ENCODE results near the gene VWA8.

VWA8 gene

DNA sequence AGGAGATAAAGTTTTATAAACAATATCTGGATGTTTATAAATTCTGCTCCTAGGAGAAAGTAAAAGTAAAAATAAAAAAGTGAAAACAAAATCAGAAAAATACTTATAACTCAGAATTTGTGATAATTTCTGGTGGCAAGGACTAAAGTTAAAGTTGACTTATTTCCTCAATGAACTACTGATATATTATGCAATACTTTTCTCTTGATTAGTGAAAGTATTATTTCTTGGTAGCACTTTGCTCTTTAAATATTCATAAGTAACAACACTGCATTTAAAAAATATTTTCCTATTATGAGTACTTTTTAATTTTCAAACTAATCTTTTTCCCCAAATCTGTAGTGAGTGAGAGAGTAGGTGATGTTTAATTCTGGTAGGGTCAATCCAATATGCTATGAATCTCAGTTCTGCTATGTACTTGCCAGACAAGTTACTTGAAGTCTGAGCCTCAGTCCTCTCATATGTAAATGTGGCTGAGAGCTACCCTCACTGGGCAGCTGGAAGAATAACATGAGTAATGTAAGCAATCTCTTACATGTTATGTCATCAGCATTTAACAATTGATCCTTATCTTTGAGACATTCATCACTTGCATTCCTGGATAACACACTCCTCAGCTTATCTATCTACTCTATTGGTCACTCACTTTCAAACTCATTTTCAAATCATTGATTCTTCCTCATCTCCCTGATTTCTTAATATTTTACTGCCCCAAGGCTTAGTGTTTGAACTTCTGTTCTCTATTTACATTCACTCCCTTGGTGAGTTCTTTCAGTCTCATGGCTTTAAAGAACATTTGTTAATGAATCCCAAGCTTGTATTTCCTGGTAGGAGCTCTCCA is 264.5 kb downstream of the VWA8 start:
- Histone ChIP-seq H3K9me3 (ENCODE audit: severe bottlenecking) (no peaks in the 10 kb centered on the region), H3K4me3 (ENCODE audit: low read depth, low read length) (no peak overlapping the region), H3K27me3 (ENCODE audit: insufficient read depth, low read depth, severe bottlenecking) (no peaks in the 10 kb centered on the region), H3K36me3 (no peaks in the 10 kb centered on the region), H3K27ac (no peak overlapping the region)
- TF ChIP-seq, protein P1, sequence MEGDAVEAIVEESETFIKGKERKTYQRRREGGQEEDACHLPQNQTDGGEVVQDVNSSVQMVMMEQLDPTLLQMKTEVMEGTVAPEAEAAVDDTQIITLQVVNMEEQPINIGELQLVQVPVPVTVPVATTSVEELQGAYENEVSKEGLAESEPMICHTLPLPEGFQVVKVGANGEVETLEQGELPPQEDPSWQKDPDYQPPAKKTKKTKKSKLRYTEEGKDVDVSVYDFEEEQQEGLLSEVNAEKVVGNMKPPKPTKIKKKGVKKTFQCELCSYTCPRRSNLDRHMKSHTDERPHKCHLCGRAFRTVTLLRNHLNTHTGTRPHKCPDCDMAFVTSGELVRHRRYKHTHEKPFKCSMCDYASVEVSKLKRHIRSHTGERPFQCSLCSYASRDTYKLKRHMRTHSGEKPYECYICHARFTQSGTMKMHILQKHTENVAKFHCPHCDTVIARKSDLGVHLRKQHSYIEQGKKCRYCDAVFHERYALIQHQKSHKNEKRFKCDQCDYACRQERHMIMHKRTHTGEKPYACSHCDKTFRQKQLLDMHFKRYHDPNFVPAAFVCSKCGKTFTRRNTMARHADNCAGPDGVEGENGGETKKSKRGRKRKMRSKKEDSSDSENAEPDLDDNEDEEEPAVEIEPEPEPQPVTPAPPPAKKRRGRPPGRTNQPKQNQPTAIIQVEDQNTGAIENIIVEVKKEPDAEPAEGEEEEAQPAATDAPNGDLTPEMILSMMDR (IDR thresholded peaks at IDR 0.05; ENCODE audit: low read depth, low read length): no peak
- DNase-seq: no peak

GRCh38 chr13:41694545-41695301 is 266.2 kb downstream of the VWA8 start:
- Histone ChIP-seq H3K9me3 (ENCODE audit: severe bottlenecking) (no peaks in the 10 kb centered on the region), H3K27me3 (ENCODE audit: insufficient read depth, low read depth, severe bottlenecking) (no peaks in the 10 kb centered on the region), H3K4me3 (ENCODE audit: low read depth, low read length) (no peak overlapping the region), H3K36me3 (no peaks in the 10 kb centered on the region), H3K27ac (no peak overlapping the region)
- TF ChIP-seq, protein P1 (IDR thresholded peaks at IDR 0.05; ENCODE audit: low read depth, low read length): no peak
- DNase-seq: no peak

DNA sequence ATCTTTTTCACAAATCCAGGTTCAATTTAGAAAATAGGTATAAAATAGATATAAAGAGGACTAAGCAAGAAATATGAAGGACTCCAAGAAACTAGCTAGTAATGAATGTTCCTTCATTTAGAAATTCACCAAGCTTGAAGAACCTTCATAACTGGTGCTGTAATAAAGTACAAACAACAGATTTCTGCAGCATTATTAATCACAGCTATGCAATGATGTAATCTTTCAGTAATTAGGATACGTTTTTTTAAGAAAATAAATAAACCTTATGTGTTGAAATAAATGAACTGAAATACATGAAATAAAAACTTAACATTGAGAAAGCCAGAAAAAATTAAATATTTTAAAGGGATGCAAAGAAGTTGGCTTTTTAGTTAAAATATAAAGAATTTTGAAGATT is 267.5 kb downstream of the VWA8 start:
- no peak for DNase-seq
- H3K36me3 ChIP-seq: no peaks in the 10 kb centered on the region
- TF ChIP-seq, protein P1 (IDR thresholded peaks at IDR 0.05; ENCODE audit: low read depth, low read length): no peak
- no peak overlapping the region for H3K4me3 ChIP-seq (ENCODE audit: low read depth, low read length)
- no peaks in the 10 kb centered on the region for H3K9me3 ChIP-seq (ENCODE audit: severe bottlenecking)
- H3K27ac ChIP-seq: no peak overlapping the region
- no peaks in the 10 kb centered on the region for H3K27me3 ChIP-seq (ENCODE audit: insufficient read depth, low read depth, severe bottlenecking)

DNA sequence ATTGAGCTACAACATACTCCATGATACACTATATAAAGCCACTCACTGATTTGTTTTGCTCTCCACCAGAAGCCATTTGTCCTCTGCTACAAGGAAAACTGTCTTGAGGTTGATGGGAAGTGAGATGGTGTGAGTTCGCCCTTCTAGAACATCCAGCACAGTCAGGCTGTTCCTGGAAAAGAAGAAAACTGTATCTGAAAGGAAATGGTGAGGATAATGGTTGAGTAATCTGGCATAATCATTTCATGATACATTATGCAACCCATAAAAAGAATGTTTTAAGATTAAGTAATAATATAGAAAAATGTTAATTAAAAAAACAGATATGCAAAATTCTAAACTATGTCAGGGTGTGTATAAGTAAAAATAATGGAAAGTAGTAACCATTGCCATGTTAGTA is 269.6 kb downstream of the VWA8 start:
- no peaks in the 10 kb centered on the region for H3K36me3 ChIP-seq
- H3K27ac ChIP-seq: no peak overlapping the region
- no peak overlapping the region for H3K4me3 ChIP-seq (ENCODE audit: low read depth, low read length)
- H3K9me3 ChIP-seq (ENCODE audit: severe bottlenecking): no peaks in the 10 kb centered on the region
- H3K27me3 ChIP-seq (ENCODE audit: insufficient read depth, low read depth, severe bottlenecking): no peaks in the 10 kb centered on the region
- no peak for DNase-seq
- TF ChIP-seq, protein P1 (IDR thresholded peaks at IDR 0.05; ENCODE audit: low read depth, low read length): no peak

DNA sequence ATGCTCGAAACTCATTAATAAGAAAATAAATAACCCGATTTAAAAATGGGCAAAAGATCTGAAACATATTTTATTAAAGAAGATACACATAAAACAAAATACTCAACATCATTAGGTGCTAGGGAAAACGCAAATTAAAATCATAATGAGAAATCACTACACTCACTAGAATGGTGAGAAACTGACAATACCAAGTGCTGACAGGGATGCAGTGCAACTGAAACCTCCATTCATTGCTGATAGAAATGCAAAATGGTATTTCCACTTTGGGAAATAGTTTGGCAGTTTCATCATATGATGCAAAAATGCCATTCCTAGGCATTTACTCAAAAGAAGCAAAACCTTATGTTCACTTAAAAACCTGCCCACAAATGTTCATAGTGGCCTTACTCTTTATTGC is 278.1 kb downstream of the VWA8 start:
- Histone ChIP-seq H3K4me3 (ENCODE audit: low read depth, low read length) (no peak overlapping the region), H3K9me3 (ENCODE audit: severe bottlenecking) (no peaks in the 10 kb centered on the region), H3K27ac (no peak overlapping the region), H3K27me3 (ENCODE audit: insufficient read depth, low read depth, severe bottlenecking) (no peaks in the 10 kb centered on the region), H3K36me3 (no peaks in the 10 kb centered on the region)
- no peak for DNase-seq
- TF ChIP-seq, protein P1 (IDR thresholded peaks at IDR 0.05; ENCODE audit: low read depth, low read length): no peak
